HepG2 (cell line): ENCODE measurements around the gene KIF13A. TPM values are rescaled to one million over a fixed set of nuclear protein-coding genes. Genes with fewer than 3 reads are reported as not detected.

ENCODE experiments used
- CSRNP2 ChIP-seq: sonication (generic); formaldehyde crosslinking; conservative IDR thresholded peaks from 2 replicates; pipeline ENCODE4 v1.8.0; 2022; ENCODE audit warnings: low read depth, missing genetic modification reagents
- FOXP1 ChIP-seq, 2 experiments: fragments of 450-650 bp in 1 of 2; IDR thresholded peaks; 2 replicates each; pipeline ENCODE4 v1.6.1; 2017 to 2018; ENCODE audit warnings: antibody characterized with exemption in 1 of 2
- HNF4G ChIP-seq, 2 experiments: sonication (generic) in 1 of 2; formaldehyde crosslinking in 1 of 2; IDR thresholded peaks; 2 replicates each; pipeline versions ENCODE4 v1.4.0 to v1.6.1; 2011 to 2020; ENCODE audit warnings: borderline replicate concordance in 2 of 2, low read depth in 2 of 2, mild to moderate bottlenecking in 2 of 2, low read length in 1 of 2, missing genetic modification reagents in 1 of 2, moderate library complexity in 1 of 2
- HOMEZ ChIP-seq: IDR thresholded peaks from 2 replicates; pipeline ENCODE4 v1.6.1; 2016; ENCODE audit warnings: low read depth
- KLF13 ChIP-seq: sonication (generic); formaldehyde crosslinking; IDR thresholded peaks from 2 replicates; pipeline ENCODE4 v1.4.0; 2020; ENCODE audit warnings: mild to moderate bottlenecking, missing genetic modification reagents
- PHB2 ChIP-seq: fragments of 450-650 bp; IDR thresholded peaks from 2 replicates; pipeline ENCODE4 v1.6.1; 2018; ENCODE audit not compliant: partially characterized antibody
- SIX1 ChIP-seq: sonication (generic); formaldehyde crosslinking; IDR thresholded peaks from 2 replicates; pipeline ENCODE4 v1.4.0; 2020; ENCODE audit warnings: missing genetic modification reagents, borderline replicate concordance
- ZNF124 ChIP-seq: sonication (generic); formaldehyde crosslinking; IDR thresholded peaks from 2 replicates; pipeline ENCODE4 v1.4.0; 2020; ENCODE audit warnings: missing genetic modification reagents
- ZNF205 ChIP-seq: IDR thresholded peaks from 2 replicates; pipeline ENCODE4 v1.6.1; 2018; ENCODE audit warnings: missing biosample characterization, missing genetic modification reagents
- ZNF512B ChIP-seq: sonication (generic); formaldehyde crosslinking; IDR thresholded peaks from 2 replicates; pipeline ENCODE4 v1.5.1; 2020; ENCODE audit warnings: missing genetic modification reagents, mild to moderate bottlenecking, borderline replicate concordance
- ZSCAN30 ChIP-seq: sonication (generic); formaldehyde crosslinking; IDR thresholded peaks from 2 replicates; pipeline ENCODE4 v1.5.0; 2020; ENCODE audit warnings: mild to moderate bottlenecking, missing genetic modification reagents
- polyA plus RNA-seq, 8 experiments: library from polyadenylated mRNA; depleted of rRNA in 3 of 8; stranded (reverse) in 7 of 8; unstranded in 1 of 8; fragments of >200 nt; fragmentation: Illumina TruSeq in 4 of 8; extraction: Trizol in 4 of 8; gene quantifications; 2 replicates each; pipeline versions ENCODE4 v1.2.1 to v1.2.3, GENCODE V29; 2011 to 2016; ENCODE audit warnings: low read depth in 4 of 8, missing spikeins in 1 of 8, mixed read lengths in 1 of 8; ENCODE audit not compliant: insufficient read depth in 1 of 8
- total RNA-seq, 5 experiments: library from RNA; depleted of rRNA; stranded (reverse); fragments of >200 nt; fragmentation: Illumina TruSeq; extraction: Trizol; gene quantifications; 2 replicates each; pipeline ENCODE4 v1.2.3, GENCODE V29; 2016; ENCODE audit warnings: low read depth in 1 of 5
- TF ChIP-seq, protein P1 (sequence below): sonication (generic); formaldehyde crosslinking; IDR thresholded peaks from 2 replicates; pipeline ENCODE4 v1.8.1; 2022; ENCODE audit warnings: low read depth, mild to moderate bottlenecking, missing genetic modification reagents
- TF ChIP-seq, protein P2 (sequence below): sonication (generic); formaldehyde crosslinking; IDR thresholded peaks from 2 replicates; pipeline ENCODE4 v1.5.0; 2020; ENCODE audit warnings: missing genetic modification reagents
- TF ChIP-seq, protein P3 (sequence below): sonication (generic); formaldehyde crosslinking; IDR thresholded peaks from 2 replicates; pipeline ENCODE4 v1.4.0; 2020; ENCODE audit warnings: missing genetic modification reagents
- TF ChIP-seq, protein P4 (sequence below): sonication (generic); formaldehyde crosslinking; IDR thresholded peaks from 2 replicates; pipeline ENCODE4 v1.5.0; 2020; ENCODE audit warnings: missing genetic modification reagents

Gene KIF13A
- total and polyA plus RNA-seq, 2 of the 13 experiments (the other 11 are each of a cell fraction or from before 2014, with no cell fraction given): 21.1 to 37.2 TPM

DNA sequence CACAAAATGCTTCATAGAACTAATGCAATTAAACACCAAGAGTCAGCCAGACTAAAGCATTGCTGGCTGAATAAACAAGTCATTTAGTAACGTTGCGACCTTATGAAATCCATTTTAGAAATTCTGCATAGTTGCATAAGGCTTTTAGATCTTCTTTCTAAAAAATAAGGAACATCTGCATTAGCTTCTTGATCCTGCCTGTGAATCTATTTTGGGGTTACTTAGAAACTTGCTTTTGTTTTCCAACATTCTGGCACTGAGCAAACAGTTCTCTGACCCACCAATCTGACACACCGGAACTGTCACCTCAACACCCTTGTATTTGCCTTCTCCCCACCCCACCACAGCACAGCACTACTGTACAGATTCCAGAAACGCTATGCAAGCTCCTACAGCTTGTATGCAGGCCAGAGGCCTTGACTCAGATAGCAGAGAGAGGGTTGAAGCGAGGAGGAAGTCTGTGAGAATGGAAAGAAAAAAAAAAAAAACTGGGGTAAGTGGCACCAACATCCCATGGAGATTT, 55.0 kb downstream of the KIF13A start (continued):
- TF ChIP-seq ZNF512B (CRISPR knock-in tag): peak; percentile 77; the same call in 1 of the 2 replicates
- TF ChIP-seq ZSCAN30 (CRISPR knock-in tag): no peak
- peak; percentile 40; the same call in 1 of the 2 replicates for TF ChIP-seq SIX1
- TF ChIP-seq, protein P1, sequence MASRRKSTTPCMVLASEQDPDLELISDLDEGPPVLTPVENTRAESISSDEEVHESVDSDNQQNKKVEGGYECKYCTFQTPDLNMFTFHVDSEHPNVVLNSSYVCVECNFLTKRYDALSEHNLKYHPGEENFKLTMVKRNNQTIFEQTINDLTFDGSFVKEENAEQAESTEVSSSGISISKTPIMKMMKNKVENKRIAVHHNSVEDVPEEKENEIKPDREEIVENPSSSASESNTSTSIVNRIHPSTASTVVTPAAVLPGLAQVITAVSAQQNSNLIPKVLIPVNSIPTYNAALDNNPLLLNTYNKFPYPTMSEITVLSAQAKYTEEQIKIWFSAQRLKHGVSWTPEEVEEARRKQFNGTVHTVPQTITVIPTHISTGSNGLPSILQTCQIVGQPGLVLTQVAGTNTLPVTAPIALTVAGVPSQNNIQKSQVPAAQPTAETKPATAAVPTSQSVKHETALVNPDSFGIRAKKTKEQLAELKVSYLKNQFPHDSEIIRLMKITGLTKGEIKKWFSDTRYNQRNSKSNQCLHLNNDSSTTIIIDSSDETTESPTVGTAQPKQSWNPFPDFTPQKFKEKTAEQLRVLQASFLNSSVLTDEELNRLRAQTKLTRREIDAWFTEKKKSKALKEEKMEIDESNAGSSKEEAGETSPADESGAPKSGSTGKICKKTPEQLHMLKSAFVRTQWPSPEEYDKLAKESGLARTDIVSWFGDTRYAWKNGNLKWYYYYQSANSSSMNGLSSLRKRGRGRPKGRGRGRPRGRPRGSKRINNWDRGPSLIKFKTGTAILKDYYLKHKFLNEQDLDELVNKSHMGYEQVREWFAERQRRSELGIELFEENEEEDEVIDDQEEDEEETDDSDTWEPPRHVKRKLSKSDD (CRISPR knock-in tag): no peak
- TF ChIP-seq FOXP1 (IDR thresholded peaks at IDR 0.05): peak; percentile 70; the same call in 1 of the 2 replicates
- peak; percentile 96 for TF ChIP-seq FOXP1 (CRISPR knock-in tag; IDR thresholded peaks at IDR 0.05)
- no peak for TF ChIP-seq ZNF205 (CRISPR knock-in tag)
- peak; percentile 96 for TF ChIP-seq HOMEZ
- no peak for TF ChIP-seq PHB2
- no peak for TF ChIP-seq KLF13
- TF ChIP-seq HNF4G (IDR thresholded peaks at IDR 0.05; ENCODE audit: borderline replicate concordance, low read depth, low read length): peak; percentile 8; the same call in 1 of the 2 replicates
- no peak; the same call in 1 of the 2 replicates for TF ChIP-seq HNF4G (CRISPR knock-in tag; IDR thresholded peaks at IDR 0.05; ENCODE audit: borderline replicate concordance, low read depth)
- TF ChIP-seq, protein P2, sequence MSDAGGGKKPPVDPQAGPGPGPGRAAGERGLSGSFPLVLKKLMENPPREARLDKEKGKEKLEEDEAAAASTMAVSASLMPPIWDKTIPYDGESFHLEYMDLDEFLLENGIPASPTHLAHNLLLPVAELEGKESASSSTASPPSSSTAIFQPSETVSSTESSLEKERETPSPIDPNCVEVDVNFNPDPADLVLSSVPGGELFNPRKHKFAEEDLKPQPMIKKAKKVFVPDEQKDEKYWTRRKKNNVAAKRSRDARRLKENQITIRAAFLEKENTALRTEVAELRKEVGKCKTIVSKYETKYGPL (CRISPR knock-in tag): no peak
- TF ChIP-seq, protein P3, sequence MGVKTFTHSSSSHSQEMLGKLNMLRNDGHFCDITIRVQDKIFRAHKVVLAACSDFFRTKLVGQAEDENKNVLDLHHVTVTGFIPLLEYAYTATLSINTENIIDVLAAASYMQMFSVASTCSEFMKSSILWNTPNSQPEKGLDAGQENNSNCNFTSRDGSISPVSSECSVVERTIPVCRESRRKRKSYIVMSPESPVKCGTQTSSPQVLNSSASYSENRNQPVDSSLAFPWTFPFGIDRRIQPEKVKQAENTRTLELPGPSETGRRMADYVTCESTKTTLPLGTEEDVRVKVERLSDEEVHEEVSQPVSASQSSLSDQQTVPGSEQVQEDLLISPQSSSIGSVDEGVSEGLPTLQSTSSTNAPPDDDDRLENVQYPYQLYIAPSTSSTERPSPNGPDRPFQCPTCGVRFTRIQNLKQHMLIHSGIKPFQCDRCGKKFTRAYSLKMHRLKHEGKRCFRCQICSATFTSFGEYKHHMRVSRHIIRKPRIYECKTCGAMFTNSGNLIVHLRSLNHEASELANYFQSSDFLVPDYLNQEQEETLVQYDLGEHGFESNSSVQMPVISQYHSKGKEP (CRISPR knock-in tag): no peak
- no peak for TF ChIP-seq CSRNP2 (CRISPR knock-in tag)
- TF ChIP-seq ZNF124 (CRISPR knock-in tag): no peak
- TF ChIP-seq, protein P4, sequence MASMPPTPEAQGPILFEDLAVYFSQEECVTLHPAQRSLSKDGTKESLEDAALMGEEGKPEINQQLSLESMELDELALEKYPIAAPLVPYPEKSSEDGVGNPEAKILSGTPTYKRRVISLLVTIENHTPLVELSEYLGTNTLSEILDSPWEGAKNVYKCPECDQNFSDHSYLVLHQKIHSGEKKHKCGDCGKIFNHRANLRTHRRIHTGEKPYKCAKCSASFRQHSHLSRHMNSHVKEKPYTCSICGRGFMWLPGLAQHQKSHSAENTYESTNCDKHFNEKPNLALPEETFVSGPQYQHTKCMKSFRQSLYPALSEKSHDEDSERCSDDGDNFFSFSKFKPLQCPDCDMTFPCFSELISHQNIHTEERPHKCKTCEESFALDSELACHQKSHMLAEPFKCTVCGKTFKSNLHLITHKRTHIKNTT (CRISPR knock-in tag): no peak
